IPS-18c (cell line): ENCODE data around the gene CCDC92B.
"Not testable (repeated sequence)": the region's sequence is repeated elsewhere in the genome, so short reads cannot be mapped to it uniquely, and the experiment has no call there.

Source experiments
- H3K4me3 ChIP-seq: 2 replicates; pipeline ENCODE4 v1.7.0; 2013; ENCODE audit warnings: low read depth, mild to moderate bottlenecking, low read length, moderate library complexity; ENCODE audit not compliant: insufficient read depth
- H3K9me3 ChIP-seq: one replicate; pipeline ENCODE4 v1.6.1; 2013; ENCODE audit warnings: mild to moderate bottlenecking, low read length, moderate library complexity; ENCODE audit not compliant: control insufficient read depth, insufficient read depth

Gene CCDC92B

DNA sequence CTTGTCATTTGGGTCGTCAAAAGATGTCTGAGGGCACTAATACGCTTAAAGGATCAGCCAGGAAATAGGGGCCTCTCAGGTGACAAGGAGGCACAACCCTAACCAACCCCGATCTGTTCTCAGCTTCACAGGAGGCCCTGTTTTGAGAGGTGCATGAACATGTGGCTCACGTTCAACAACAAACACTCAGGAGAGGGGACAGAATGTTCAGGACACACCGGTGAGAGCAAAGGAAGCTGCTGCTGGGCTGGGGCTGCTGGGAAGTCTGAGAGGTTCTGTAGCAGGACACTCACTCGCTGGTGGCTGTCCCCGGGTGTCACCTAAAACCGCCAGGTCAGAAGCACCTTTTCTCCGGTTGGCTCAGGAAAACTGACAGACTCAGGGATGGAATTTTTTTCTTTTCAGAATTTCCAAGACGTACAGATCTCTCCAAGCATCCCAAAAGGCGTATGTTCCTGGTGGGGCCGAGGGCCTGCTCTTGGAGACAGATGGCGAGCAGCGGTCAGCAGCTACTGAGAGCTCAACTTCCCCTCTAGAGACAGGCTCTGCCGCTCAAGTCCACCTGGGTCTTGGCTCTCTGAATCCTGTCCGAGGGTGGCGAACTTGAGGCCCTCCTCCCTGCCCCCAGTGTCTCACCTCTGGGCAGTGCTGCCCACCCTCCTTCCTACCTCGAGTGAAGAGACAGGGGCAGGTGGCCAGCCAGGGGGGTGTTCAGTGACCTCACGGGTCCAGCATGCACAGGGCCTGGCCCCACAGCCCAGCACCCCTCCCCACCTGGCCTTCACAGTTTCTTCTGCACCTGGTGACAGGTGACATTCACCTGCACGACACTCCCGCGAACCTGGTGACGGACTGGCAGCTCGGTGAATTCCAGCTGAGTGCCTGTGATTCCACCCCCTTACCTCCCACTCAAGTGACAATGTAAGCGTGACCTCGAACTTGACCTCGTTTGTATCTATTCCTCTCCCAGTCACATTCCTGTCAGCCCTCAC is 60.8 kb downstream of the CCDC92B start:
- H3K4me3 ChIP-seq = no peak overlapping the region
- H3K9me3 ChIP-seq = no peaks in the 10 kb centered on the region

DNA sequence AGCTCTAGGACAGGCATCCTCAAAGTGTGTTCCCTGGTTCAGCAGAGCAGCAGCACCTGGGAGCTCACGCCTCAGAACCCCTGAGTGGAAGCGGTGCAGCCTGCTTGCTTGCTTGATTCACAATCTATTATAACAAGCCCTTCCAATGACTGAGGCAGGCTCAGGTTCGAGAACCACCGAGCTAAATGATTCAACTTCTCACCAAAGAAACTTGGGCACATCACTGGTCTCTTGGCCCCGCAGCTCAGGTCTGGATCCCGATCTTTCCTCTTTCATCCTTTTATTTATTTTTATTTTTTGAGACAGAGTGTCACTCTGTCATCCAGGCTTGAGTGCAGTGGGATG is 62.4 kb downstream of the CCDC92B start:
- H3K4me3 ChIP-seq = no peak overlapping the region
- H3K9me3 ChIP-seq = no peaks in the 10 kb centered on the region

DNA sequence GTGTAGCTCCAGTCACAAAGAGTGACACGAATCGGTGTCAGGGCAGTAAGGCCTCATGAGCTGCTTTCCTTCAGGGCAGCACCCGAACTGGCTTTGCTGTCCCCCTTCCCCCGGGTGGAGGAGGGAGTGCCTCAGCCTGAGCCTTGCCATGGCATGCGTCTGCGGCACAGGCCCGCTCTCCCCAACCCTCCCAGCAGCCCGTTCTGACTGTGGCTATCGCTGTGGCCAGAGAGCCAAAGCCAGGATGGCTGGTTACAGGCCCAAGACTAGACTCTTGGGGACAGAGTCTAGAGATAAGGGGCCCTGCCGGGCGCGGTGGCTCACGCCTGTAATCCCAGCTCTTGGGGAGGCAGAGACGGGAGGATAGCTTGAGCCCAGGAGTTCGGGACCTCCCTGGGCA is 63.8 kb downstream of the CCDC92B start:
- no peaks in the 10 kb centered on the region for H3K9me3 ChIP-seq
- H3K4me3 ChIP-seq = no peak overlapping the region

DNA sequence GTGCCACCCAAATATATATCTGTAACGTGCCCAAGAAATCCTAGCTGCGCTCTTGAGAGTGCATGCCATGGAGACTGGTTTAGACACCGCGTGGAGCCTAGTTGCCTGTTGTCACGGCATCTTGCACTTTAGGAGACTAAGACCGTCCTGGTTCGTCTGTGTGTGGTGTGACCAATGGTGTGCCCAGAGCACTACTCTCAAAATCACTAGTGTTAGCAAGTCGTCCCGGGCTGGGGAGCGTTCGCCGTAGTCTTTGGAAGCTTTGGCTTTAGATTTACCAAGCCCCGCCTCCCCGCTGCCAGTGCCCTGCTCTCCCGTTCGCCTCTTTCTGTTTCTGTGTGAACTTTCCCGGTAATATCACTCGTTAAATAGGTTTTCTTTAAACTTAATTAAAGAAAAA is 64.9 kb downstream of the CCDC92B start:
- no peak overlapping the region for H3K4me3 ChIP-seq
- no peaks in the 10 kb centered on the region for H3K9me3 ChIP-seq

DNA sequence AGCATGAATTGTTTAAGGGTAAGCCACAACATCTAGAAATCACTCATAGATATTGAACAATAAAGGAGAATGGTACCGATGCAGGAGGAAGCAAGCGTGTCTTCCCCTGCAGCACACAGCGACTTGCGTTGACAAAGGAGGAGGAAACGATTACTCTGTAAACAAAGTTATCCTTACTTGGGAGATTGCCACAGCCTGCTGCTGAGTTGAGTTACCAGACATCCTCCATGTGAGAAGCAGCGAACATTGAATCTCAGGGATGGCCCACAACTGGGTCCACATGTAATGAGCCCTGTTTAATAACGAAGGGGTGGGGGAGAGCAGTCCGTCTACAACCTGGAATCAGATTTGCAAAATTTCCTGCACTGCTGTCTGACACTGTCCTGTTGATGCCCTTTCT is 65.5 kb downstream of the CCDC92B start:
- Histone ChIP-seq H3K9me3 (no peaks in the 10 kb centered on the region), H3K4me3 (no peak overlapping the region)

DNA sequence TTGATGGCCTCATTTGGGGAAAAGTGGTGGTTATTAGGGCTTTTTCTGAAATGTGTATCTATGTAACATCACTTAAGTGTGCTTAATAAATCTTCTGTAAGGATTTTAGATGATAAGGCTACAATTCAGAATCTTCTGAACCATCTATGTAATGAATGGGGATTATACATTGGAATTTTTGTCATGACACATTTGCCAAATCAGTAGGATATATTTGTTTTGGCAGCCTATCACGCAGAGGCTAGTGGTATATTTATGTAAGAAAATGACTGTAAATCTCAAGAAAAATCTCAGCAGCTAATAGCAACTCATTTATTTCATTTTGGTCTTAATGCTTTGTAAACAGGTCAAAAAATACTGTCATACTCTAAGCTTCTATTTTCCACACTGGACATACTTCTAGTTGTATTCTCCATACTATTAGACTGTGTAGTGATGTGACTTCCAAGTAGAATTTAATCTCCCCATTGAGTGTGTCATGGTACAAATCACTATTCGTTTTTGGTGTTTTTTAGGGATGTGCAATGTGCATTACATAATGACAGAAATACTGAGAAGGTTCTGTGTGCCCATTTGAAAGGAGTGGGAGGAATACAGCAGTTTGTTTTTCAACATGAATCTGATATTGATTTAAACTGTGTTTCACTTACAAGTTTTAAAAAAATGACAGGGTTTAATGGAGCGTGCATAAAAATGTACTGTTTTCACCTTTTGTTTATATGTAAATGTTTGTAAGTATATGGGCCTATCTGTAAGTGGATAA is 67.1 kb downstream of the CCDC92B start:
- H3K4me3 ChIP-seq = no peak overlapping the region
- no peaks in the 10 kb centered on the region for H3K9me3 ChIP-seq

DNA sequence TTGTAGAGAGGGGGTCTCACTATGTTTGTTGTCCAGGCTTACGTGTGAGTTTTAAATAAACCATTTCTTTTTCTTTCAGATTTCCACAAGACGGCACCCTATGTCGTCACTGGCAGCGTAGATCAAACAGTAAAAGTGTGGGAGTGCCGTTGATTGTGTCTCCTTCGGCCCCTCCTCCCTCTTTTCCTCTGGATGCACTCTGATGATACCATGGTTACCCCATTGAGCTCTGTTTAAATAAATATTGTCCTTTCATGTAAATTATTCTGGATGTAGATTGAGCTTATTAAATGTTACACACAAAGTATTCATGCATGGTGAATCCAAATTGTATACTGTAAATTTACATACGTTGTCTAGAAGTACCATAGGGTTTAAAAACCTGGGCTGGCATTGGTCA is 67.8 kb downstream of the CCDC92B start:
- Histone ChIP-seq H3K9me3 (no peaks in the 10 kb centered on the region), H3K4me3 (no peak overlapping the region)

DNA sequence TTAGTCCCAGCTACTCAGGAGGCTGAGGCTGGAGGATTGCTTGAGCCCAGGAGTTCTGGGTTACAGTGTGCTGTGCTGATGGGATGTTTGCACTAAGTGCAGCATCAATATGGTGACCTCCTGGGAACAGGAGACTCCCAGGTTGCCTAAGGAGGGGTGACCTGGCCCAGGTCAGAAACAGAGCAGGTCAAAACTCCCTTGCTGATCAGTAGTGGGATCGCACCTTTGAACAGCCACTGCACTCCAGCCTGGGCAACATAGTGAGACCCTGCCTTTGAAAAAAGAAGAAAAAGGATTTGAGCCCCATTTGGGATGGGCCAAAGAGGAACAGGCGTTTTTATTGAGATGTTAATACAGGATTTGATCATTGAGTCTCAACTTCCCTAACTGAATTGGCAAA is 68.5 kb downstream of the CCDC92B start:
- H3K4me3 ChIP-seq = no peak overlapping the region
- H3K9me3 ChIP-seq = no peaks in the 10 kb centered on the region

DNA sequence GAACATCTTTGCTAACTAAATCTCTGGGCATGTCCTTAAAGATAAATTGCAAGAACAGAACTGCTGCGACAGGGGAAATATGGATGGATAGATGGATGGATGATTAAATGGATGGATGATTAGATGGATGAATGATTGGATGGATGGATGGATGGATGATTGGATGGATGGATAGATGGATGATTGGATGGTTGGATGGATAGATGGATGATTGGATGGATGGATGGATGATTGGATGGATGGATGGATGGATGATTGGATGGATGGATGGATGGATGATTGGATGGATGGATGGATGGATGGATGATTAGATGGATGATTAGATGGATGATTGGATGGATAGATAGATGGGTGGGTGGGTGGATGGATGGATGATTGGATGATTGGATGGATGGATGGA is 70.2 kb downstream of the CCDC92B start:
- not testable (repeated sequence) for H3K4me3 ChIP-seq, H3K9me3 ChIP-seq
